Measurements from ENCODE around the gene PTPRG. TPM values are rescaled to one million over a fixed set of nuclear protein-coding genes. Genes with fewer than 3 reads are reported as not detected.

The PTPRG gene
- total and polyA plus RNA-seq, 2 donors (not counting 1 experiment from before 2014, with no cell fraction given): 67.0 to 97.9 TPM

DNA sequence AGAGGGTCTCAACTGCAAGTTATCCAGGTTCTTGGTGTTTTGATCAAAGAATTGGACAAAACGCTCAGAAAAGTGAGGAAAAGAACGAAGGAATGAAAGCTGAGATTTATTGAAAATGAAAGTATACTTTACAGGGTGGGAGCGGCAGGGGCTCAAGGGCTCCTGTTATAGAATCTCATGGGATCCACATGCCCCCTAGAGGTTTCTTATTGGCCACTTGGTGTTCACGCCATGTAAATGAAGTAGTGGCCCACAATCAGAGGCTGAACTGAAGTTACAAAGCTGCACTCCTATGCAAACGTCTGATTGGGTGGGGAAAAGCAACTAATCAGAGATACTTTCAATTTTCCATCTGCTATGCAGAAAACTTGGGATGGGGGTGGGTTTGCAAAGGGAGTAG lies 216.7 kb downstream of the PTPRG start:
- DNase-seq (ENCODE audit: low read depth in 2 of 2): no peak
- no peak overlapping the region for H3K4me2 ChIP-seq (ENCODE audit: extremely low read depth, insufficient read depth, low read length)
- no peak overlapping the region for H3K9ac ChIP-seq (ENCODE audit: insufficient read depth, low read length)
- no peaks in the 10 kb centered on the region for H3K79me2 ChIP-seq (ENCODE audit: control insufficient read depth, insufficient read depth, low read length)
- no peaks in the 10 kb centered on the region for H3K9me3 ChIP-seq (ENCODE audit: control insufficient read depth, insufficient read depth, low read depth, low read length)
- no peak overlapping the region for H3K27ac ChIP-seq (ENCODE audit: insufficient read depth, low read length)
- no peaks in the 10 kb centered on the region for H3K4me1 ChIP-seq (ENCODE audit: control insufficient read depth, extremely low read depth, insufficient read depth, low read length)
- H3K4me3 ChIP-seq (replicated peaks in 1 of 4; ENCODE audit: control extremely low read depth in 1 of 4, insufficient read depth in 1 of 4, low read depth in 3 of 4, low read length in 4 of 4): no peak overlapping the region
- no peak overlapping the region for H2AFZ ChIP-seq (ENCODE audit: low read length)
- no peak for TF ChIP-seq EZH2 (IDR thresholded peaks at IDR 0.05; ENCODE audit: low read length, missing control alignments)
- TF ChIP-seq, protein P1, sequence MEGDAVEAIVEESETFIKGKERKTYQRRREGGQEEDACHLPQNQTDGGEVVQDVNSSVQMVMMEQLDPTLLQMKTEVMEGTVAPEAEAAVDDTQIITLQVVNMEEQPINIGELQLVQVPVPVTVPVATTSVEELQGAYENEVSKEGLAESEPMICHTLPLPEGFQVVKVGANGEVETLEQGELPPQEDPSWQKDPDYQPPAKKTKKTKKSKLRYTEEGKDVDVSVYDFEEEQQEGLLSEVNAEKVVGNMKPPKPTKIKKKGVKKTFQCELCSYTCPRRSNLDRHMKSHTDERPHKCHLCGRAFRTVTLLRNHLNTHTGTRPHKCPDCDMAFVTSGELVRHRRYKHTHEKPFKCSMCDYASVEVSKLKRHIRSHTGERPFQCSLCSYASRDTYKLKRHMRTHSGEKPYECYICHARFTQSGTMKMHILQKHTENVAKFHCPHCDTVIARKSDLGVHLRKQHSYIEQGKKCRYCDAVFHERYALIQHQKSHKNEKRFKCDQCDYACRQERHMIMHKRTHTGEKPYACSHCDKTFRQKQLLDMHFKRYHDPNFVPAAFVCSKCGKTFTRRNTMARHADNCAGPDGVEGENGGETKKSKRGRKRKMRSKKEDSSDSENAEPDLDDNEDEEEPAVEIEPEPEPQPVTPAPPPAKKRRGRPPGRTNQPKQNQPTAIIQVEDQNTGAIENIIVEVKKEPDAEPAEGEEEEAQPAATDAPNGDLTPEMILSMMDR (conservative IDR thresholded peaks at IDR 0.05 in 1 of 2, IDR thresholded peaks at IDR 0.05 in 1 of 2; ENCODE audit: low read depth in 1 of 2, low read length in 2 of 2): no peak
- H3K27me3 ChIP-seq (ENCODE audit: control insufficient read depth, insufficient read depth, low read length): no peaks in the 10 kb centered on the region
- H3K36me3 ChIP-seq (ENCODE audit: control insufficient read depth, insufficient read depth, low read length): no peaks in the 10 kb centered on the region
- H4K20me1 ChIP-seq (ENCODE audit: control insufficient read depth, extremely low read depth, insufficient read depth, low read length): no peaks in the 10 kb centered on the region

DNA sequence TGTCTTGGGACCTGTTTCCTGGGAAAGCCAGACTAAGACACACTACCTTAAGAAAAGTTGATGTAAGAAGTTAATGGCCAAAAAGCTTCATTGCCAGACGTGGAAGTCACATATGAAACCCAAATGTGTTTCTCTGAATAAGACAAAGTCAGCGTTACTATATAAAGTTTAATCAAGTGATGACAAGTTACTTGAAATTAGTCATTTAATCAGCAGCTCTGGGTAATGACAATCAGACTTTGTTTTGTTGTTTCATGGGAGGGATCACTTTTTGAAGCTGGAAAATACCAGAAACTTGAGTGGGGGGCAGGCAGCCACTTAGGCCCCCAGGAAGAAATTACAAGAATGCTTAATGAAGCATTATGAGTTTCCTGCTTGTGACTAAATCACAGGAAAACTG lies 218.6 kb downstream of the PTPRG start:
- Histone ChIP-seq H3K27me3 (ENCODE audit: control insufficient read depth, insufficient read depth, low read length) (no peaks in the 10 kb centered on the region), H3K36me3 (ENCODE audit: control insufficient read depth, insufficient read depth, low read length) (no peaks in the 10 kb centered on the region), H3K9ac (ENCODE audit: insufficient read depth, low read length) (no peak overlapping the region), H3K4me2 (ENCODE audit: extremely low read depth, insufficient read depth, low read length) (no peak overlapping the region), H3K79me2 (ENCODE audit: control insufficient read depth, insufficient read depth, low read length) (peaks cover 5% of the 10 kb centered on the region), H4K20me1 (ENCODE audit: control insufficient read depth, extremely low read depth, insufficient read depth, low read length) (peaks cover 3% of the 10 kb centered on the region), H3K27ac (ENCODE audit: insufficient read depth, low read length) (no peak overlapping the region), H3K4me3 (replicated peaks in 1 of 4; ENCODE audit: control extremely low read depth in 1 of 4, insufficient read depth in 1 of 4, low read depth in 3 of 4, low read length in 4 of 4) (no peak overlapping the region), H3K9me3 (ENCODE audit: control insufficient read depth, insufficient read depth, low read depth, low read length) (no peaks in the 10 kb centered on the region), H3K4me1 (ENCODE audit: control insufficient read depth, extremely low read depth, insufficient read depth, low read length) (peaks cover 6% of the 10 kb centered on the region), H2AFZ (ENCODE audit: low read length) (no peak overlapping the region)
- no peak for TF ChIP-seq EZH2 (IDR thresholded peaks at IDR 0.05; ENCODE audit: low read length, missing control alignments)
- TF ChIP-seq, protein P1 (conservative IDR thresholded peaks at IDR 0.05 in 1 of 2, IDR thresholded peaks at IDR 0.05 in 1 of 2; ENCODE audit: low read depth in 1 of 2, low read length in 2 of 2): no peak
- no peak for DNase-seq (ENCODE audit: low read depth in 2 of 2)

DNA sequence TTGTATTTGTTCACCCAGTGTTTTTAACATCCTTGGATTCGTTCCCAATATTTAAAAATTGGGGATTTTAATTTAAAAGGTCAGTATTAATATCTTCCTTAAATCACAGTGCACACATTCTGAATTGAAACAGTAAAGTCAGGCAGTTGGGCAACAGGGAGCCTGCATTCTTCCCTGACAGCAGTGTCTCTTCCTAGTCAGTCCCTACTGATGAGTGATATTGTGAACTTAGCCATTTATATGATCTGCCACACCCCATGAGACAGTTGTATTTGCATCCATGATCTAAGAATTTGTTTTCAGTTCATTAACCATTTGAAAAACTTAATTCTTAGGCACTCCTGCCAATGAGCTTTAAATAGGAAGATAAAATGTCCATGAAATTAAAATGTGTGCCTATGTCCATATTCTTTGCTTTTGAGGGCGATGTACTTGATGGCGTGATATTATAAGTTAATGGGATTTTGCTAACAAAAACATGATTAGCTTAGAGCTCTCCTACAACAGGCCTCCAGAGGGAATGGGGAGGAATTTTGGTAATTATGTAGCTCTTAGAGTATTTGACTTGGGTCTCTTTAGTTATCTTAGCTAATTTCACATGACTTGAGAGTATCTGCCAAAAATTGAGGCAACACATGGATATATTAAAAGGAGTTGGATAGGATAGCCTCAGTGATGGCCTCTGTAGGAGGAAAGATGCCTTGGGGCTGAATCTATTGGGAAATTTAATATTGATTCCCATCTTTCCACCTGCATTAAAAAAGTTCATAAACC lies 219.3 kb downstream of the PTPRG start:
- Histone ChIP-seq H3K9me3 (ENCODE audit: control insufficient read depth, insufficient read depth, low read depth, low read length) (no peaks in the 10 kb centered on the region), H3K4me3 (replicated peaks in 1 of 4; ENCODE audit: control extremely low read depth in 1 of 4, insufficient read depth in 1 of 4, low read depth in 3 of 4, low read length in 4 of 4) (no peak overlapping the region), H2AFZ (ENCODE audit: low read length) (no peak overlapping the region), H3K4me1 (ENCODE audit: control insufficient read depth, extremely low read depth, insufficient read depth, low read length) (peaks cover 7% of the 10 kb centered on the region), H3K27ac (ENCODE audit: insufficient read depth, low read length) (no peak overlapping the region), H3K9ac (ENCODE audit: insufficient read depth, low read length) (no peak overlapping the region), H3K79me2 (ENCODE audit: control insufficient read depth, insufficient read depth, low read length) (peaks cover 5% of the 10 kb centered on the region), H4K20me1 (ENCODE audit: control insufficient read depth, extremely low read depth, insufficient read depth, low read length) (peaks cover 3% of the 10 kb centered on the region), H3K27me3 (ENCODE audit: control insufficient read depth, insufficient read depth, low read length) (no peaks in the 10 kb centered on the region), H3K4me2 (ENCODE audit: extremely low read depth, insufficient read depth, low read length) (no peak overlapping the region), H3K36me3 (ENCODE audit: control insufficient read depth, insufficient read depth, low read length) (no peaks in the 10 kb centered on the region)
- no peak for TF ChIP-seq EZH2 (IDR thresholded peaks at IDR 0.05; ENCODE audit: low read length, missing control alignments)
- TF ChIP-seq, protein P1 (conservative IDR thresholded peaks at IDR 0.05 in 1 of 2, IDR thresholded peaks at IDR 0.05 in 1 of 2; ENCODE audit: low read depth in 1 of 2, low read length in 2 of 2): no peak
- DNase-seq (ENCODE audit: low read depth in 2 of 2): no peak
